DOHH2 (cell line): ENCODE measurements around the gene PKP4.

Experiments used
- EZH2phosphoT487 ChIP-seq: fragments of 200-600 bp; sonication (generic); IDR thresholded peaks from 2 replicates; pipeline ENCODE4 v1.6.1; 2017; ENCODE audit warnings: borderline replicate concordance, mild to moderate bottlenecking, antibody characterized with exemption, low read length, moderate library complexity, mixed read lengths
- TF ChIP-seq, protein P1 (sequence below): fragments of 200-600 bp; sonication (generic); IDR thresholded peaks from one replicate; pipeline ENCODE4 v1.5.1; 2014; ENCODE audit warnings: antibody characterized with exemption, mild to moderate bottlenecking, low read depth, low read length; ENCODE audit not compliant: poor library complexity, severe bottlenecking

DNA sequence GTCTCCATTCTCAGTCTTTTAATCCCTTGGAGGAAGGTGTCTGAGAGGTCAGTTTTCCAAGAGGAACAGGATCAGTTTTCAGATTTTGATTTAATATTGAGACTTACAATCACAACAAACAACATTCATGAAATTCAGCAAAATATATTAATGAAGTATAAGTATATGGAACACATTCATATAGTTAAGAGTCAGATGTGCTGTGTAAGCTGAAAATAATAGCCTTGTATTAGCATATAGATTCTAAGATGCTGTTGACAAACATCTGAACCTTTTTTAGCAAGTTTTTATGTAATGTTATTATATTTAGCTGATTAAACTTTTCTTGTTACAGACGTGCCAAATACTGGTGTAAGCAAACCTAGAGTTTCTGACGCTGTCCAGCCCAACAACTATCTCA is 163.9 kb downstream of the PKP4 start:
- TF ChIP-seq, protein P1, sequence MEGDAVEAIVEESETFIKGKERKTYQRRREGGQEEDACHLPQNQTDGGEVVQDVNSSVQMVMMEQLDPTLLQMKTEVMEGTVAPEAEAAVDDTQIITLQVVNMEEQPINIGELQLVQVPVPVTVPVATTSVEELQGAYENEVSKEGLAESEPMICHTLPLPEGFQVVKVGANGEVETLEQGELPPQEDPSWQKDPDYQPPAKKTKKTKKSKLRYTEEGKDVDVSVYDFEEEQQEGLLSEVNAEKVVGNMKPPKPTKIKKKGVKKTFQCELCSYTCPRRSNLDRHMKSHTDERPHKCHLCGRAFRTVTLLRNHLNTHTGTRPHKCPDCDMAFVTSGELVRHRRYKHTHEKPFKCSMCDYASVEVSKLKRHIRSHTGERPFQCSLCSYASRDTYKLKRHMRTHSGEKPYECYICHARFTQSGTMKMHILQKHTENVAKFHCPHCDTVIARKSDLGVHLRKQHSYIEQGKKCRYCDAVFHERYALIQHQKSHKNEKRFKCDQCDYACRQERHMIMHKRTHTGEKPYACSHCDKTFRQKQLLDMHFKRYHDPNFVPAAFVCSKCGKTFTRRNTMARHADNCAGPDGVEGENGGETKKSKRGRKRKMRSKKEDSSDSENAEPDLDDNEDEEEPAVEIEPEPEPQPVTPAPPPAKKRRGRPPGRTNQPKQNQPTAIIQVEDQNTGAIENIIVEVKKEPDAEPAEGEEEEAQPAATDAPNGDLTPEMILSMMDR: no peak
- no peak for TF ChIP-seq EZH2phosphoT487
